Neuronal stem cell (in vitro differentiated cells): ENCODE data around the gene FOXL2NB.
A peak's percentile ranks its signal among the peaks of the same experiment; 100 is the strongest.

Experiments
- DNase-seq: peaks from one replicate; pipeline ENCODE4 v3.0.0-alpha.2; 2013; ENCODE audit warnings: low spot score
- H2AFZ ChIP-seq: one replicate; pipeline ENCODE4 v1.6.1; 2013; ENCODE audit warnings: mild to moderate bottlenecking, low read length, inconsistent platforms
- H2AK5ac ChIP-seq: 2 replicates; pipeline ENCODE4 v1.6.1; 2013; ENCODE audit warnings: low read depth, mild to moderate bottlenecking, inconsistent platforms, low read length, moderate library complexity, mixed read lengths
- H2BK120ac ChIP-seq: 2 replicates; pipeline ENCODE4 v1.6.1; 2013; ENCODE audit warnings: low read depth, mild to moderate bottlenecking, inconsistent platforms, low read length, moderate library complexity, mixed read lengths
- H2BK12ac ChIP-seq: one replicate; pipeline ENCODE4 v1.6.1; 2013; ENCODE audit warnings: low read length, inconsistent platforms
- H2BK15ac ChIP-seq: 2 replicates; pipeline ENCODE4 v1.6.1; 2013; ENCODE audit warnings: mild to moderate bottlenecking, low read length, inconsistent platforms, mixed read lengths
- H2BK5ac ChIP-seq: one replicate; pipeline ENCODE4 v1.6.1; 2013; ENCODE audit warnings: inconsistent platforms, mild to moderate bottlenecking, low read length, moderate library complexity
- H3K14ac ChIP-seq: one replicate; pipeline ENCODE4 v1.6.1; 2013; ENCODE audit warnings: low read length, inconsistent platforms
- H3K18ac ChIP-seq: 2 replicates; pipeline ENCODE4 v1.6.1; 2013; ENCODE audit warnings: low read length, inconsistent platforms
- H3K23ac ChIP-seq: 2 replicates; pipeline ENCODE4 v1.6.1; 2013; ENCODE audit warnings: low read depth, mild to moderate bottlenecking, mixed read lengths, low read length, inconsistent platforms; ENCODE audit not compliant: poor library complexity
- H3K27ac ChIP-seq: replicated peaks from 3 replicates; pipeline ENCODE4 v1.5.1; 2013; ENCODE audit warnings: low read length, inconsistent platforms
- H3K27me3 ChIP-seq, 3 experiments: 2 replicates each; pipeline ENCODE4 v1.6.1; 2013; ENCODE audit warnings: low read length in 3 of 3, mild to moderate bottlenecking in 2 of 3, inconsistent platforms in 1 of 3, low read depth in 1 of 3, mixed read lengths in 1 of 3, moderate library complexity in 1 of 3; ENCODE audit not compliant: control insufficient read depth in 3 of 3, insufficient read depth in 3 of 3
- H3K36me3 ChIP-seq, 2 donors: replicated peaks in 1 of 2; 2 replicates each; pipeline ENCODE4 v1.6.1; 2013; ENCODE audit warnings: low read length in 2 of 2; ENCODE audit not compliant: control insufficient read depth in 2 of 2, insufficient read depth in 2 of 2
- H3K4ac ChIP-seq: 2 replicates; pipeline ENCODE4 v1.6.1; 2013; ENCODE audit warnings: inconsistent platforms, mild to moderate bottlenecking, low read length, moderate library complexity
- H3K4me1 ChIP-seq, 2 donors: 1 replicate in 1 of 2; 2 replicates in 1 of 2; pipeline ENCODE4 v1.6.1; 2013; ENCODE audit warnings: low read length in 2 of 2, low read depth in 1 of 2; ENCODE audit not compliant: control insufficient read depth in 2 of 2, insufficient read depth in 1 of 2
- H3K4me2 ChIP-seq: one replicate; pipeline ENCODE4 v1.6.1; 2013; ENCODE audit warnings: mild to moderate bottlenecking, low read length, inconsistent platforms; ENCODE audit not compliant: insufficient read depth, poor library complexity, severe bottlenecking
- H3K4me3 ChIP-seq, 2 donors: 2 replicates each; pipeline ENCODE4 v1.5.1; 2013; ENCODE audit warnings: low read length in 2 of 2, mild to moderate bottlenecking in 2 of 2, inconsistent platforms in 1 of 2, moderate library complexity in 1 of 2
- H3K79me1 ChIP-seq: one replicate; pipeline ENCODE4 v1.6.1; 2013; ENCODE audit warnings: low read depth, mild to moderate bottlenecking, inconsistent platforms, low read length, moderate library complexity
- H3K9ac ChIP-seq: one replicate; pipeline ENCODE4 v1.6.1; 2013; ENCODE audit warnings: mild to moderate bottlenecking, low read depth, low read length, inconsistent platforms; ENCODE audit not compliant: poor library complexity
- H3K9me3 ChIP-seq, 2 donors: replicated peaks in 1 of 2; 2 replicates each; pipeline versions ENCODE3 to v1.6.1; 2013; ENCODE audit warnings: low read length in 2 of 2, mild to moderate bottlenecking in 2 of 2, inconsistent platforms in 1 of 2, low read depth in 1 of 2, mixed read lengths in 1 of 2, moderate library complexity in 1 of 2; ENCODE audit not compliant: control insufficient read depth in 2 of 2, insufficient read depth in 1 of 2
- H4K8ac ChIP-seq: one replicate; pipeline ENCODE4 v1.6.1; 2013; ENCODE audit warnings: low read depth, mild to moderate bottlenecking, inconsistent platforms, low read length, moderate library complexity
- H4K91ac ChIP-seq: one replicate; pipeline ENCODE4 v1.6.1; 2013; ENCODE audit warnings: low read length, low read depth, mild to moderate bottlenecking, inconsistent platforms; ENCODE audit not compliant: poor library complexity
- WGBS, 2 donors: extraction: QIAGEN DNeasy Blood & Tissue Kit; methylation state at CpG; one replicate each; pipeline ENCODE4 v1.1.7; 2013; ENCODE audit warnings: missing lambda C conversion rate in 2 of 2, mixed read lengths in 1 of 2; ENCODE audit not compliant: insufficient read length in 2 of 2, insufficient replicate concordance in 1 of 2; ENCODE audit errors: extremely low coverage in 2 of 2; 5-methylcytosine and 5-hydroxymethylcytosine counted together

FOXL2NB gene

GRCh38 chr3:138960417-138960852 lies 13.4 kb downstream of the FOXL2NB start:
- Histone ChIP-seq H2BK5ac (no peak overlapping the region), H3K9ac (peak overlapping the region; percentile 3), H3K4me3 (no peak overlapping the region), H3K4me1 (no peaks in the 10 kb centered on the region), H4K91ac (no peak overlapping the region), H3K23ac (peak overlapping the region; percentile 45), H3K36me3 (no peaks in the 10 kb centered on the region), H3K79me1 (no peaks in the 10 kb centered on the region), H3K18ac (no peak overlapping the region), H3K4me2 (no peak overlapping the region), H2BK12ac (no peak overlapping the region), H4K8ac (no peak overlapping the region), H3K27me3 (peaks cover 0 to 18% (median 0%) of the 10 kb centered on the region in 3 experiments), H3K4ac (no peak overlapping the region), H2BK15ac (peak overlapping the region; percentile 44), H3K14ac (no peak overlapping the region), H2BK120ac (no peak overlapping the region), H2AK5ac (no peak overlapping the region), H3K9me3 (peaks cover 3% of the 10 kb centered on the region in 2 donors), H3K27ac (no peak overlapping the region), H2AFZ (no peak overlapping the region)
- no CpG with 5 or more reads among the region's 36 CpGs for WGBS, 2 donors
- no peak for DNase-seq

DNA sequence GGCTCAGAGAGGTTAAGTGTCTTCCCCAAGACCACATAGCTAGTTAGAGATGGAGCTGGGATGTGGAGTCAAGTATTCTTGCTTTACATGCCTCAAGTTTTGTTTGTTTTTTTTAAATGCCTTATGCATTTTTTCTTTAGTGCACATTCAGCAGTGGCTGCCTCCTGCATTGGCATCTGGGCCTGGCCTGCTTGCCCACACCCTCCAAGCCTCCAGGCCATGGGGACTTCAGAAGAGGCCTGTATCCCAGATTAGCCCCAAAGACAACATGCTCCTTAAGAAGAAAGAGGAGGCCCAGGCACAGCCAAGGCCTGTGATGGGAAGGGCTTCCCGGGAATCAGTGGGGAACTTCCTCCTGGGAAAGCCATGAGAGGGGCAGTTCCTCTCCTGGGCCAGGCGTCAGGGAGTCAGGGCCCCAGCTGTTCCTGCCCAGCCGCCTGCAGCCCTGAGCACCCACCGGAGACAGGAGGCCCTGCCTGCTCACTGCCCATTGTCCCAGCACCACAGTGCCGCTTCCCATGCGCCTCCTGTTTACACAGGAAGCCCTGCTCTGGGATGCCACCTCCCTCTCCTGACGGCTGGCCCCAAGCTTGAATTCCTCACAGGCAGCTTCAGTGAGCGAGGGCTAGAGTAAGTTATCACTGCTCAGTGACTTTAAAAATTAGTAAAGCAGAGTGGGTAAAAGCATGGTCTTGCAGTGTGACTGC lies 16.0 kb downstream of the FOXL2NB start:
- H2AK5ac ChIP-seq: no peak overlapping the region
- H3K27ac ChIP-seq: no peak overlapping the region
- no peak overlapping the region for H2BK12ac ChIP-seq
- peak overlapping the region; percentile 16 for H2AFZ ChIP-seq
- no peak overlapping the region for H3K14ac ChIP-seq
- no peak for DNase-seq
- peaks cover 0 to 9% (median 0%) of the 10 kb centered on the region in 3 experiments for H3K27me3 ChIP-seq
- H3K23ac ChIP-seq: no peak overlapping the region
- H3K18ac ChIP-seq: no peak overlapping the region
- H4K91ac ChIP-seq: no peak overlapping the region
- H2BK15ac ChIP-seq: no peak overlapping the region
- H3K4ac ChIP-seq: no peak overlapping the region
- peaks cover 3% of the 10 kb centered on the region in 2 donors for H3K9me3 ChIP-seq
- no peak overlapping the region for H4K8ac ChIP-seq
- H3K4me3 ChIP-seq: peak overlapping the region in 1 of 2 donors; percentile 50
- no peak overlapping the region for H3K4me2 ChIP-seq
- no peaks in the 10 kb centered on the region for H3K36me3 ChIP-seq
- H3K9ac ChIP-seq: no peak overlapping the region
- H2BK5ac ChIP-seq: no peak overlapping the region
- no CpG with 5 or more reads among the region's 8 CpGs for WGBS, 2 donors
- H3K4me1 ChIP-seq: no peaks in the 10 kb centered on the region
- no peaks in the 10 kb centered on the region for H3K79me1 ChIP-seq
- no peak overlapping the region for H2BK120ac ChIP-seq

DNA sequence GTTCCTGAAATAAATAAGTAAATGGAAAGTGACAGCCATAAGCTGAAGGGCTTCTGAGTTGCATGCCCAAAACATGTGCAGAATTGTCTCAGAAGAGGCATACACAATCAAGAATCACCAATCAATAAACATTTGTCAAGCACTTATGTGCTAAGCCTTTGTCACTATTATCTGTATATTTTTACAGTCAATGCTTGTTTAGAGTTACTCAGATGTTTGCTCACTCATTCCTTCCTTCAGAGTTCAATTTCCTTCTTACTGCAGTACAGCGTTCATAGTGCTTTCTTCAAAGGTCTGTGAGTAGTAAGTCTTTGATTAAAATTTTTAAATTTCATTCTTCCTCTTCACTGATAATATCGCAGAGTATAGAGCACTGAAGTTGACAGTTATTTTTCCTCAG lies 17.2 kb downstream of the FOXL2NB start:
- no peaks in the 10 kb centered on the region for H3K36me3 ChIP-seq
- no peaks in the 10 kb centered on the region for H3K4me1 ChIP-seq
- DNase-seq: no peak
- H4K91ac ChIP-seq: no peak overlapping the region
- H3K27me3 ChIP-seq: peaks cover 0 to 4% (median 0%) of the 10 kb centered on the region in 3 experiments
- no peak overlapping the region for H2BK5ac ChIP-seq
- no peak overlapping the region for H3K14ac ChIP-seq
- H4K8ac ChIP-seq: no peak overlapping the region
- no peak overlapping the region for H3K4ac ChIP-seq
- H3K23ac ChIP-seq: no peak overlapping the region
- H3K9me3 ChIP-seq: peaks cover 3% of the 10 kb centered on the region in 2 donors
- H3K4me3 ChIP-seq: no peak overlapping the region
- H3K9ac ChIP-seq: no peak overlapping the region
- no CpG with 5 or more reads among the region's 2 CpGs for WGBS, 2 donors
- no peak overlapping the region for H2BK12ac ChIP-seq
- H3K27ac ChIP-seq: no peak overlapping the region
- H2AFZ ChIP-seq: no peak overlapping the region
- H2AK5ac ChIP-seq: no peak overlapping the region
- H2BK15ac ChIP-seq: no peak overlapping the region
- no peak overlapping the region for H3K18ac ChIP-seq
- H3K79me1 ChIP-seq: no peaks in the 10 kb centered on the region
- no peak overlapping the region for H3K4me2 ChIP-seq
- no peak overlapping the region for H2BK120ac ChIP-seq

- Histone ChIP-seq H3K18ac (no peak overlapping the region), H2BK15ac (no peak overlapping the region), H3K14ac (no peak overlapping the region), H3K4me3 (no peak overlapping the region), H2BK120ac (no peak overlapping the region), H4K8ac (no peak overlapping the region), H3K27ac (no peak overlapping the region), H3K4me2 (no peak overlapping the region), H3K4me1 (no peaks in the 10 kb centered on the region), H3K9me3 (peaks cover 3% of the 10 kb centered on the region in 2 donors), H2AK5ac (no peak overlapping the region), H2BK12ac (no peak overlapping the region), H3K27me3 (no peaks in the 10 kb centered on the region), H3K4ac (no peak overlapping the region), H3K23ac (no peak overlapping the region), H3K36me3 (no peaks in the 10 kb centered on the region), H3K9ac (no peak overlapping the region), H2BK5ac (no peak overlapping the region), H4K91ac (no peak overlapping the region), H2AFZ (no peak overlapping the region), H3K79me1 (no peaks in the 10 kb centered on the region)
- no peak for DNase-seq
Measured at GRCh38 chr3:138964923-138965322, 17.9 kb downstream of the FOXL2NB start.
